AG20443 (cell line): ENCODE data around the gene PHGDH.

ENCODE experiments used
- DNase-seq: peaks from one replicate; pipeline ENCODE4 v3.0.0; 2012; ENCODE audit warnings: low spot score, mixed read lengths

PHGDH gene

DNA sequence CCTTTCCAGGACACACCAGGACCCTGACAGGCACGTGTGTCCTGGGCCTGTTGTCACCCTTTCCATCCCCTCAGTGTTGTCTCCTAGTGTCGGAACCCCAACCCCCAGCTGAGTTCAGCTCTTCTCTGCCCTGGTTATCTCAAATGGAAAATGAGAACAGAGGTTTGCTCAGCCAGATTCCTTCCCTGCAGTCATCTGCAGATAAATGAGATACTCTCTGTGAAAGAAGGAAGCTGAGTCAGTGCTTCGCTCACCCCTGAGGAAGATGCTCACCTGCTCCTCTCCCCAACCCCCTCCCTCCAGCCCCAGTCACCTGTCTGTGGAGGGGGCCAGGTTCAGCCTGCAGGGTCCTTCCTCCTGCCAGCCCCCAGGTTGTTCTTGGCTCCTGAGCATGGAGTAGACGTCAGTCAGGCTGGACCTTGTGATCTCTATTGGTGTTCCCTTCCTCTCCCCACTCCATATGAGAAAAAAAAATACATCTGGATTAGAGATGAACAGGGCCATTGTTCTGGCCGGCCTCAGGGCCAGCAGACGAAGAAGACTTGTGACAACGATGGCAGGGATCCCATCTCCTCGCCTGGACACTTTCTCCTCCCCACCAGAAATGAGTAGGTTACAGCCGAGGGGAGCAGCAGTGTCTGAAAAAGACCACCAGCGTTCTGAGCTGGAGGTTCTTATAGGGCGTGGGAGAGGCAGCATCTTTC, 20.9 kb downstream of the PHGDH start:
- no peak for DNase-seq

DNA sequence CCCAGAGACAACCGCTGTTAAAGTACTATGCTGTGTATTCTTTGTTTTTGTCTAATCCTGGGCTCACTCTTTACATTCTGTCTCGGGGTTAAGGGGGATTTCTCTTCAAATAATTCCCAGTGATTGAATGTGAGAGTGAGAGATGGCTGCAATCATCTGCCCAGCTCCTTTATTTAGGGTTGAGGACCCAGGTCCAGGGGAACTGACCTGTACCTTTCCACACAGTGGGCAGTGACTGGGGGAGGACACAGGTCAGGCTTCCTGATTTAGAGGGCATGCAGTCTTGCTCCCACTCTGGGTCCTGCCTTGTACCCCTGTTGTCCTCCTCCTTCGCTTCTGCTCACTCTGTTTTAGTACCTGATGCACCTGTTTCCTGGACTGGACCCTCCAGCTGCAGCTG, 22.0 kb downstream of the PHGDH start:
- no peak for DNase-seq

DNA sequence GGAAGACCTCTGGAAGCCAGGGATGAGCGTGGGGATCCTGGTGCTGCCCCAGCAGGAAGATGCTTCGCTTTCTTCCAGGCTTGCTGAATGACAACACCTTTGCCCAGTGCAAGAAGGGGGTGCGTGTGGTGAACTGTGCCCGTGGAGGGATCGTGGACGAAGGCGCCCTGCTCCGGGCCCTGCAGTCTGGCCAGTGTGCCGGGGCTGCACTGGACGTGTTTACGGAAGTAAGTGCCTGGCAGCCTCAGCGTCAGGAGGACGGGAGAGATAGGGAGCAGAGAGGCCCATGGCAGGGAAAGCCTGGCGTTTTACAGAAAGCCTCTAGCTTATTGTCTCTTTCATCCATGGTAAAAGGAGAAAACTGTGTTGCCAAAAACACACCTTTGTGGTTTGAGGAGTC, 23.5 kb downstream of the PHGDH start:
- DNase-seq: no peak

DNA sequence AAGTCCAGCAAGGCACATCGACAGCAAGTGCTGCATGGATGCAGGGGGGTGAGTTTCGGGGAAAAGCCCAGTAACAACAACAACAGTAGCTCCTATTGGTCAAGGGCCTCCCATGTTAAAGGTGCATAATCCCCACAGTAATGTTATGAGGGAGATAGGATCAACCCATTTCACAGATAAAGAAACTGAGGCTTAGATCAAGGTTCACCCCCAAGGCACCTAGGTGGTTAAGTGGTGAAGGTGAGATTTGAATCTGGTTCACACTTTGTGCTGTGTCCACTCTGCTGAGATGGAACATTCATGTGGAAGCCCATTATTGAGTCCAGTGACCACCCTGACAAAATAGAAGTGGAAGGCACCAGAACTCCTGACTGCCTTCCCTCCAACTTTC, 24.9 kb downstream of the PHGDH start:
- no peak for DNase-seq

DNA sequence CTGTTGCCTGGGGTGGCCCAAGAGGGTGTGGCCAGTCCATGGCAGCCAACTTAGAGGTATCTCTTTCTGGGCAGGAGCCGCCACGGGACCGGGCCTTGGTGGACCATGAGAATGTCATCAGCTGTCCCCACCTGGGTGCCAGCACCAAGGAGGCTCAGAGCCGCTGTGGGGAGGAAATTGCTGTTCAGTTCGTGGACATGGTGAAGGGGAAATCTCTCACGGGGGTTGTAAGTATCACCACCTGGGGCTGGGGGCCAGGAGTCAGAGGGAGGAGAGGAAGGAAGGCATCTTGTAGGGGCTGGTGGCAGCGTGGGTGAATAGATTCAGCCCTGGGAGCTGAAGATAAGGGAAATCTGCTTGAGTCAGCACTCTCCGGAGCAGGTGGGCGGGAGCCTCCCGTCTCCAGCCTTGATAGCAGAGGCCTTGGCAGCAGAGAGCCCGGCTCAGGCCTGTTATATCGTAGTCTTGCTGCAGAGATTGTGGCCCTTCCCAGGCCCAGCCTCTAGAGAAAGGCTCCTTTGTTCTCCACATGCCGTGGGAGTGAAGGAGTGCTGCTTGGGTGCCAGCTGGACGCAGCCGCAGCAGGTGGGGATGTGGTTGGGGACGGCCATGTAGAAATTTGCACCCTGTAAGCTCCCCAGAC, 25.4 kb downstream of the PHGDH start:
- DNase-seq: no peak

DNA sequence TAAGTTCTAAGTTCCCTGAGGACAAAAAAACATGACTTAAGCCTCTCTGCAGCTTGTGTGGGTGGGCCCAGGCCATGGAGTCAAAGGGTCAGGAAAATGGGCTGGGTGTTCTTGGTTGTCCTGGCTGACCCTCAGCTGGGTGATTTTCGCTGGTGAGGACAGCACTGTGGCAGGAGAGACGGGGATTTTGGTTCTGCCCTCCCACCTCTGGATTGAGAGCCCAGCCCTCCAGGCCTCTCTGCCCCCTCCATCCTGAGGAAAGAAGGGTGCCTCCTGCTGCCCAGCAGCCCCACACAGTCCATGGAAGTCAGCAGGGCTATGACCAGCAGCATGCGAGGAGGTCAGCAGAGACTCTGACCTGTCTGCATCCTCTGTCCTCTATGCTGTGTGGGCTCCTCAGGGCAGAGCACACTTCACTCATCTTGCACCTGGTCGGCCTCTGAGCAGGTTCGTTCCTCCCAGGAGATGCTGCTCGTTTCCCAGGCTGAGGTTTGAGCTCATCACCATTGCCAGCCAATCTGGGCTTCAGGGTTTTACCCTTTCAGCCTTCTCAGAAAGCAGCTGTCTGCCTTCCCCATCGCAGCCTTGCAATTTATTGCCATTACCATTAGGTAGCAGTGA, 26.5 kb downstream of the PHGDH start:
- DNase-seq: no peak

DNA sequence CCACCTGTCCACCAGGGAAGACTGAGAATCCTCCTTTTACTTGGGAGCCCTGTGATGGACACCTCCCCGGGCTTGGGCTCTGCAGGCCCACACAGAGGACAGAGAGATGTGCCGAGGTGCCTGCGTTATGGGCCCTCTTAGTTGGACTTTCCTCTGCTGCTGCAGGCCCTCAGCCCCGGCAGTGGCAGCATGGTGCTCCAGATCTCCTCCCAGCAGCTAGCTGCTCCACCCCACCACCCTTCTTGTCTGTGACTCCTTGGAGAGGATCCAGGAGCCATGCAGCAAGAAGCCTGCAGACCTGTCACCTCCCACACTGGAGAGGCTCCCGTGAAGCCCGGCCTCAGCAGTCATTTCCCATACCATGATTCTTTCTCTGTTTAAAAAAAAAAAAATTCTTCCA, 27.4 kb downstream of the PHGDH start:
- no peak for DNase-seq

DNA sequence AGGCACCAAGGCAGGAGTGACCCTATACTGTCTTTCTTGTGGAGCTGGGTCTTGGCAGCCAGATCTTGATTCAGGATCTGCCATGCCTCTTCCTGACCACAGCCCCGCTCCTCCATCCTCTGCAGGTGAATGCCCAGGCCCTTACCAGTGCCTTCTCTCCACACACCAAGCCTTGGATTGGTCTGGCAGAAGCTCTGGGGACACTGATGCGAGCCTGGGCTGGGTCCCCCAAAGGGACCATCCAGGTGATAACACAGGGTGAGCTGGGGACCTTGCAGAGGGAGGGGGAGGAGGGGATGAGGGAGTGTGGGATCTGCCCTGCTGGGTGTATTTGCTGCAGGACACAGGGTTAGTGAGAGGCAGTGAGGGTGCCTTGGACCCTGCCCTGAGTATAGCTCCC, 28.5 kb downstream of the PHGDH start:
- DNase-seq: no peak

DNA sequence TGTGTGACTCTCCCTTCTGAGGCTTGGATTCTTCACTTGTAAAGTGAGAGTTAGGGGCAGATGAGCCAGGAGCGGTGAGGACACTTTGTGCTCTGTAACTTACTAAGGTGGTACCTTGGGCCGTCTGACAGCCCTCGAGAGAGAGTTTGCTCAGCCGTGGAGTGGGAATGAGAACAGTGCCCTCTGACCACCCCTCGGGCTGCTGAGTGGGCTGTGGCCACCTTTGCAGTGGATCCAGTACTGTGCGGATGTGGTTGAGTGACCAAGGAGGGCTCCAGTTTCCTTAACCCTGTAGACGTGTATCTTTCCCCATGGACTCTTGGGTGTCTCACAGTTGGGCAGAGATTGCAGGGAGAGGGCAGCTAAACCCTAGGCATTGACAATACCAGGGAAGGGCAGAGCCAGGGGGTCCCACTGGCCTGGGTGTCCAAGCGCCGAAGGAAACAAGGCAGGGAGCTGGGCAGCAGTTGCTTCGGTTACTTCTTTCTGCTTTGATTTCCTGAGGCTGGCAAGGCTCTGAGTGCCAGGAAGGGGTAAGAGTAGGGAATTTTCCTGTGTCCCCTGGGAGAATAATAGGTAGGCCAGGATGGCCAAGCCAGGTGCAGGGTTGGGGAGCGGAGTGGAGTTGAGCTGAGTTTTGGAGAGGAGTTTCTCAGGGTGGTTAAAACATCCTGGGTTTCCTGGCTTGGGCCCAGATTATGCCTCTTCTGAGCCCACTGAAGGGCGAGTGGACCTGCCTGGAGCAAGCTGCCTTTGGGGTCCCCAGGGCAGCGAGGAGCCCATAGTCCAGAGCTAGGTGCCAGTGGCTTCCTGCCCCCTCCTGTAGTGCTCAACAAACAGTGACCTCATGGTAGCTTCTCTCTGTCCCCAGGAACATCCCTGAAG, 29.4 kb downstream of the PHGDH start:
- DNase-seq: no peak

DNA sequence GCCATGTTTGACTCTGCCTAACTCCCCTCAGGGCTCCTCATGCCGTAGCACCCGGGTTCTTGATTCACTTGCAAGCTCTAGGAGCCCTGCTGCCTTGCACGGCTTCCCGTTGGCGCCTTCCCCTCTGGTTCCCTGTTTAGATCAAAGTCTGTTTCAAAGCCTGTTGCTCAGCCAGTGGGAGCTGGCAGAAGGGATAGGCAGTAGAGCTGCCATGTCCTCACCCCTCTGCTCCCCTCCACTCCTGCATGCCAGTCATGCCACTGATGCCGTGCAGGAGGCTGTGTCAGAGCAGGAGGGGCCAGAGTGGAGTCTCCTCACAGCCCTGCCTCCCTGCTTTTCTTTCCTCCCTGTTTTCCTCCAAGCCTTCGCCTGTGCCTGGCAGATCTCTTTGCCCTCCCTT, 30.5 kb downstream of the PHGDH start:
- peak; percentile 68 for DNase-seq

DNA sequence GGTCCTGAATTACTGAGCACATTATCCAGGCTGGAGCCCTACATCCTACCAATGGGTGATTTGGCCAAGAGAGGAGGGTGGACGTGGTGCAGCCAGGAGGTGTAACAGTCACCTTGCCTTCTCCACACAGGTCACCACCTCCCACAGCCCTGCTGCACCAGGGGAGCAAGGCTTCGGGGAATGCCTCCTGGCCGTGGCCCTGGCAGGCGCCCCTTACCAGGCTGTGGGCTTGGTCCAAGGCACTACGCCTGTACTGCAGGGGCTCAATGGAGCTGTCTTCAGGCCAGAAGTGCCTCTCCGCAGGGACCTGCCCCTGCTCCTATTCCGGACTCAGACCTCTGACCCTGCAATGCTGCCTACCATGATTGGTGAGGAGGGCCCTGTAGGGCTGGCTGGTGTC, 30.9 kb downstream of the PHGDH start:
- DNase-seq: no peak

DNA sequence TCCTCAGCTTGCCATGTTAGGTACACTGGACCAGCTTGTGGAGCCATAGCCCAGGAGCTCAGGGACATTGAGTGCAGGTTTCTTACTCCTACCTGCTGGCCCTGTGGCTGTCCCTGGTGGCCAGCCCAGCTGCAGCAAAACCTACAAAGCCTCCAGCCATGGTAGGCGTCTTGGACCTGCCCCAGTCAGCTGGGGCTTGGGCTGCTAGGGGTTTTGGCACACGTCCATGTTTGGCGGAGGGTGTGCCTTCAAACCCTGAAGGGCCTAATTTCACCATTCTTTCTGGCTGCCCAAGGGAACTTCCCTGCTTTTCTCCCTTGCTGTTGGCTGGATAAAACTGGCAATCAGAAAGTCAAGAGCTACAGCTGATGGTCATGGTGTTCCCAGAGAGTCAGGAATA, 31.6 kb downstream of the PHGDH start:
- DNase-seq: no peak

DNA sequence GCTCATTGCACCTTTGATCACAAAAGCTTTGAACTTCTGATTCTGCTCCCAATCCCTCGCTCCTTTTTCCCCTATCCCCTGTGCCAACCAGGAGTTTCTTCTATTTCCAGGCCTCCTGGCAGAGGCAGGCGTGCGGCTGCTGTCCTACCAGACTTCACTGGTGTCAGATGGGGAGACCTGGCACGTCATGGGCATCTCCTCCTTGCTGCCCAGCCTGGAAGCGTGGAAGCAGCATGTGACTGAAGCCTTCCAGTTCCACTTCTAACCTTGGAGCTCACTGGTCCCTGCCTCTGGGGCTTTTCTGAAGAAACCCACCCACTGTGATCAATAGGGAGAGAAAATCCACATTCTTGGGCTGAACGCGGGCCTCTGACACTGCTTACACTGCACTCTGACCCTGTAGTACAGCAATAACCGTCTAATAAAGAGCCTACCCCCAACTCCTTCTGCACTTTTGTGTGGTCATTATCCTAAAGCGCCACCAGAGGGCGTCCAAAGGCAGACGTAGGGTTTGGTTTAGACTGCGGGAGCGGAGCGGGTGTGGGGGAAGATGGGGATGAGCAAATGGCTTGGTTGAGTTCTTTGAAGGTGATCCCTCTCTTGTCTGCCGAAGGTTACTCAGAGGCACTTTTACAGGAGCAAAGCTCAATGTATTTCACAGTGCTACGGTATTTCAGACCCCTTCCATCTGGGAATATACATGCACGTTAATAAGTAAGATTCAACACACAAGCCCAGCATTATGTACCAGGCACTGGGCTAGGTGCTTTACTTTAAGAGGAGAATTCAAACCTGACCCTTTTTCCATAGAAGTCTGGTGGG, 32.3 kb downstream of the PHGDH start:
- peak; percentile 87 for DNase-seq

DNA sequence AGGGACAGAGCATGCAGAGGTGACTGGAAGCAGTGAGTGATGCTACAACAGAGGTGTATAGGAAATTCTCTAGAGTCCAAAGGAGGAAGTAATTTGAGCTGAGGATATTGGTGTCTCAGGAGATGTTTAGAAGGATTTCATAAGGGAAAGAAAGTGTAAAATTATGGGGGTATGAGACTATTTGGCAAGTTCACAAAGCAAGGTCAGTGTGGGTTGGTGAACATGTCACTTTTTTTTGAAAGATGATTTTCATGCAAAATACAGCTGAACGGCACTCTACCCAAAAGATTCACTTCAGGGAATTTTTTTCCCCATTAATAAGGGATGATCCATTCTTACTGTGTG, 32.8 kb downstream of the PHGDH start:
- no peak for DNase-seq

DNA sequence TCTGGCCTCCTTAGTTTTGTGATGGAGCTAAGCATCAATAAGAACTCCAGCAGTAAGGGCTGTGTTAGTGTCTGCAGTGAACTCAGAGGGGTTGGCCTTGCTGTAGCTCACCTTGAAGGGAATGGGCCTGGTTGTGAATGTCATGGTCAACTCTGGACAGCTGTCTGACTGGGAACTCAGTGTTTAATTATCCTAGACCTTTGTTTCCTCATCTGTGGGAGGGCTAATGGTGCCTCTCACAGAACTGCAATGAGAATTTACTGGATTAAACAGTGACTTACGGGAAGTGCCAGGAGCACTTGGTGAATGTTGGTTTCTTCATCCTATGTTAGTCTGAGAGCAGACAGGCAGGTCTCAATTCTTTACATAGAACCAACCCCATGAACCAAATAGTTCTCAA, 33.3 kb downstream of the PHGDH start:
- DNase-seq: no peak

DNA sequence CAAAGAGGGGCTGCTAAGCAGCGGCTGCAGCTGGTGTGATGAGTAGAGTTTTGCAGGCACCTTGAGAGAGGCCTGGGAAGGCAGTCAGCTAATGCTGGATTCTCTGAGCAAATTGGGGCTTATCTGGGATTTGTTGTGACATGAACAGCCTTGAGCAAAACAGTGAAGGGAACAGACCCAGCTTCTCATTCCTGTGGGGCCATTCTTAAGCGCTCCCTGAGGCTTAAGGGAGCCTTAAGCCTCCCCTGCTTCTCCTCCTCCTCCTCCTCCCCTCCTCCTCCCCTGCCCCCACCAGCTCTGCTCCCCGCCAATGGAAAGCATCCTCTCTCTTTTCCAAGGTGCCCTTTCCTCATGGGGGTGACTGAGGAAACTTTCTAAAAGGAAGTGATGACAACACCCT, 35.7 kb downstream of the PHGDH start:
- no peak for DNase-seq

DNA sequence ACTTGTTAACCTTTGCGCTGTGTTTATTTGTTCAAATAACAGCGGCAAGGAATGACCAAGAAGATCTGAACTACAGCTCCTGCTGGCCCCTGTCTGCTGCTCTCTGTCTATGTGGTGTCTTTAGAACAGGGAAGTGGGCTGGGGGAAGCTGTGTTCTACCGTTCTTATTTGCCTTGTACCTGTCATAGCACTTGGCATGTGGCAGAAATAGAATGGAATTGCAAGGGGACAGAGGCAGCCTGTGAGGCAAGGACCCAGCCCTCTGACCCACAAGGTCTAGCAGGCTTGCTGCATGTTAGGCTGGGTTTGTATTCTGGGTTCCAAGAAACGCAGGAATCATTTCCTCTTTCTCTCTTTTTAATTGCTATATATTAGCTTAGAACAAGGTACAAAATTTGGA, 36.3 kb downstream of the PHGDH start:
- no peak for DNase-seq

DNA sequence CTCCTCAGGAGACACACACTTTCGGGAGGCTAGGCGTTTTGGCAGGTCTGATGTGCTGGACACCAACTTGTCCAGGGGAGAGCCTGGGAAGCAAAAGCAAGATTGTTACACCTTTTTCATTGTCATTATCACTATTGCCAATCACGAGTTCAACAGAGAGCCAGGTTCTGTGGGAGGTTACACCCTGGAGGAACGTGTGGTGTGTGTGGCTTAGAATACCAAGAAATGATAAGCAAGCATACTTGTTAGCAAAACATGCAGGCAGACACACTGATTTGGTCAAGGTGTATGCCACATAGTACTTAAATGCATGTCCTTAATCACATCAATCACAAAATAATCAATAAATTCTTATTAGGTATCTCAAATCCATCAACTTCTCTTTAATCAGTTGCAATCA, 40.9 kb downstream of the PHGDH start:
- no peak for DNase-seq

DNA sequence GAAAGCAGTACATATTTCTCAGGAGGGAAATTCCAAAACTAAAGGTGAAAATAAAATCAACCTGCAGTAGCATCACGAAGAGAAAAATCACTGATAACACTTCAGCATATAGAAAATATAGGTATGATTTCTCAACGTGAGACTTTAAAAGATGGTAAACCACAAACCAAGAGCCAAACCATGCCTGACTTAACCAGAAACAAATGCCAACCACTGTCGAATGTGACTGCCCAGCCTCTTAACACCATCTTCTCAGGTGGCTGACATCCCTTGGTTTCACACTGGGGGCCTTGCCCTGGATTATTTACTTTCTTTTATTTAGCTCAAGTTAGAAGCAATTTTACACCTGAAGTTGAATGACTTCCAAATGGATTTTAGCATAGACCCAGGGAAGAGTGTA, 46.9 kb downstream of the PHGDH start:
- DNase-seq: no peak

DNA sequence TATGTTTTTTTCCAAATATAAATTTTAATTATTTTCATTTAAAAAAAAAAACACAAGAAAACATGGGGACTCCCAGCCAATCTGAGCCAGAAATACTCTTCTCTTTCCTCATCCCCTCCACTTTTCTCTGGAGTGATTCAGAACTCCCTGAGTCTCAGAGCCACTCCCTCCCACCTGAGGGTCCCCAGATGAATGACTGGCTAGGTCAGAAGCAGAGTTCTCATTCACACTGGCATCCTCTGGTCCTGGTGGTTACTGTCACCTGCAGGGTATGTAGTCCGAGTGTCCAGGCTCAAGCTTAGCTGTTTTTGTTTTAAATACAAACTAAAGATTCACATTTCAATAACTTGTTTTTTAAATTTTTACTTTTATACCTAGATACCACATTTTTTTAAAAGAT, 50.7 kb downstream of the PHGDH start:
- DNase-seq: no peak

DNA sequence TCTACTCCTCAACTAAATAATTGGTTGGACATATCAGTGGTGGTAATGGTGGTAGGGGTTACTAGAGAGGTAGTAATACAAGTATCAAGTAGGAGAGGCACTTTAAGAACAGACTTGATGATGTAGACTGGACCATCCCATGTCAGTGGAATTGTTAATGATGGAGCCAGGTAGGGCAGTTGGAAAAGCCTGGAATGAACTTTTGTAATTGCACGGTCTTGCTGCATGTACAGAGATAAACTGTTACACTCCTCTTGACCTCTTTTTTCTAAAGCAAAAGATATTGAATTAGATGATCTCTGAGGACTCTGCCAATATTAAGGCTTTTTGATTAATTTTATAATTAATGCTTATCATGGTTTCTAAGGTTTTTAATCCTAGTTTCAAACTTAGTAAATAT, 51.2 kb downstream of the PHGDH start:
- no peak for DNase-seq

DNA sequence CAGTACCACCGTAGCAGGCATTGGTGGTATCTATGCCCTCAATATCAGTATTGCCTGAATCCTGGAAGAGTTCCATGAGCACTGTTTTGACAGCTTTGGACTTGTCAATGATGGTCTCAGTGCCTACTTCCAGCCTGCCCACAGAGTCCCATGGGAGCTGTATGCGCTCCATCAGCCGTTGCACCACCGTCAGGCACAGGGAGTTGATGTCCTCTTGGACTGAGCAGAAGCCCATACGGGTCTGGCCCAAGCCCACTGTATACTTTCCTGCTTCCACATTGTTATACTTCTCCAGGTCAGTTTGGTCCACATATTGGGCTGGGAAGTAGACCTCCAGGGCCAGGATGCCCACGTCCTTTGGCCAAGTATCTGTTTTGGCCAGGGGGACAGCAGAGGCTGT, 52.5 kb downstream of the PHGDH start:
- DNase-seq: no peak
